Testis (tissue), 3 donors: ENCODE data around the gene MAB21L3. TPM values are rescaled to one million over a fixed set of nuclear protein-coding genes. Genes with fewer than 3 reads are reported as not detected.

Experiments
- DNase-seq: peaks from one replicate; pipeline ENCODE4 v3.0.0-alpha.2; 2019
- H3K27ac ChIP-seq, 2 donors: fragments of 200-600 bp; sonication (generic); one replicate each; pipeline ENCODE4 v1.5.1; 2019
- H3K27me3 ChIP-seq: fragments of 200-600 bp; sonication (generic); one replicate; pipeline ENCODE4 v1.5.1; 2019
- H3K36me3 ChIP-seq: fragments of 200-600 bp; sonication (generic); one replicate; pipeline ENCODE4 v1.5.1; 2017; ENCODE audit warnings: low read depth; ENCODE audit errors: missing control alignments
- H3K4me1 ChIP-seq: fragments of 200-600 bp; sonication (generic); one replicate; pipeline ENCODE4 v1.5.1; 2019
- H3K4me3 ChIP-seq, 2 donors: fragments of 200-600 bp; sonication (generic); one replicate each; pipeline ENCODE4 v1.5.1; 2017 to 2019
- H3K9me3 ChIP-seq: fragments of 200-600 bp; sonication (generic); one replicate; pipeline ENCODE4 v1.5.1; 2017
- POLR2A ChIP-seq: fragments of 450-650 bp; IDR thresholded peaks from one replicate; pipeline ENCODE4 v1.6.1; 2017; ENCODE audit warnings: antibody characterized with exemption, mild to moderate bottlenecking, moderate library complexity
- WGBS, 2 donors: methylation state at CpG; one replicate each; pipeline ENCODE4 v1.1.5; 2018; 5-methylcytosine and 5-hydroxymethylcytosine counted together
- intact Hi-C: fragments of 100-400 bp; cut with DNase I; formaldehyde crosslinking; loops from one replicate; pipeline ENCODE4 v1.15.1; 2023; ENCODE audit warnings: low total_unique reads
- polyA plus RNA-seq: library from polyadenylated mRNA; stranded (reverse); fragments of 350-450 nt; fragmentation: Illumina TruSeq; extraction: RNeasy Lipid Tissue Mini Kit (QIAGEN cat#74804); gene quantifications from one replicate; pipeline ENCODE4 v1.2.3, GENCODE V29; 2014; ENCODE audit warnings: low read depth, low replicate concordance; ENCODE audit not compliant: insufficient read depth
- total RNA-seq, 2 donors: library from RNA; depleted of rRNA; stranded (reverse); fragments of >200 nt; gene quantifications; one replicate each; pipeline ENCODE4 v1.2.3, GENCODE V29; 2016
- TF ChIP-seq, protein P1 (sequence below), 3 experiments: fragments of 450-650 bp in 2 of 3; fragments of 200-600 bp in 1 of 3; sonication (generic) in 1 of 3; IDR thresholded peaks; one replicate each; pipeline ENCODE4 v1.5.1; 2016 to 2019; ENCODE audit warnings: antibody characterized with exemption in 3 of 3, mild to moderate bottlenecking in 2 of 3, moderate library complexity in 1 of 3

Gene MAB21L3
- total and polyA plus RNA-seq, 3 donors from 2014 or later, result 0.37 to 3.8 (median 1.8) TPM

DNA sequence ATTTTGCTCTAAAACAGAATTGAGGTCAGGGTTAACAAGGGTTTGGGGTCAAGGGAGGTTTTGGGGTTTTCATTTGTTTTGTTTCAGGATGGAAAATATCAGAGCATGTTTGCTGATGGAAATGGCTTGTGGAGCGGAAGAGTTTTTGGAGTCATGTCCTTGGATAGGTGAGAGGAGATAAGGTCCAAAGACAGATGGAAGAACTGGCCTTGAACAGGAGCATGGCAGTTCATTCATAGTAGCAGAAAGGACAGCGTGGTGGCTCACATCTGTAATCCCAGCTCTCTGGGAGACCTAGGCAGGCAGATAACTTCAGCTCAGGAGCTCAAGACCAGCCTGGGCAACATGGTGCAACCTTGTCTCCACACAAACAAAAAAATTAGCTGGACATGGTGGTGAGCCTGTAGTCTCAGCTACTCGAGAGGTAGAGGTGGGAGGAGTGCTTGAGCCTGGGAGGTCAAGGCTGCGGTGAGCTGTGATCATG lies 65.1 kb downstream of the MAB21L3 start:
- H3K9me3 ChIP-seq, result no peaks in the 10 kb centered on the region
- DNase-seq, result no peak
- no peaks in the 10 kb centered on the region for H3K36me3 ChIP-seq
- H3K27me3 ChIP-seq, result no peaks in the 10 kb centered on the region
- no peak overlapping the region for H3K27ac ChIP-seq
- H3K4me1 ChIP-seq, result no peaks in the 10 kb centered on the region
- intact Hi-C loops, result no loop called here
- 65 to 75% methylated on average over 4 of the region's 4 CpGs for WGBS, 2 donors
- TF ChIP-seq, protein P1, sequence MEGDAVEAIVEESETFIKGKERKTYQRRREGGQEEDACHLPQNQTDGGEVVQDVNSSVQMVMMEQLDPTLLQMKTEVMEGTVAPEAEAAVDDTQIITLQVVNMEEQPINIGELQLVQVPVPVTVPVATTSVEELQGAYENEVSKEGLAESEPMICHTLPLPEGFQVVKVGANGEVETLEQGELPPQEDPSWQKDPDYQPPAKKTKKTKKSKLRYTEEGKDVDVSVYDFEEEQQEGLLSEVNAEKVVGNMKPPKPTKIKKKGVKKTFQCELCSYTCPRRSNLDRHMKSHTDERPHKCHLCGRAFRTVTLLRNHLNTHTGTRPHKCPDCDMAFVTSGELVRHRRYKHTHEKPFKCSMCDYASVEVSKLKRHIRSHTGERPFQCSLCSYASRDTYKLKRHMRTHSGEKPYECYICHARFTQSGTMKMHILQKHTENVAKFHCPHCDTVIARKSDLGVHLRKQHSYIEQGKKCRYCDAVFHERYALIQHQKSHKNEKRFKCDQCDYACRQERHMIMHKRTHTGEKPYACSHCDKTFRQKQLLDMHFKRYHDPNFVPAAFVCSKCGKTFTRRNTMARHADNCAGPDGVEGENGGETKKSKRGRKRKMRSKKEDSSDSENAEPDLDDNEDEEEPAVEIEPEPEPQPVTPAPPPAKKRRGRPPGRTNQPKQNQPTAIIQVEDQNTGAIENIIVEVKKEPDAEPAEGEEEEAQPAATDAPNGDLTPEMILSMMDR (IDR thresholded peaks at IDR 0.05), result no peak
- no peak for TF ChIP-seq POLR2A
- no peak overlapping the region for H3K4me3 ChIP-seq

DNA sequence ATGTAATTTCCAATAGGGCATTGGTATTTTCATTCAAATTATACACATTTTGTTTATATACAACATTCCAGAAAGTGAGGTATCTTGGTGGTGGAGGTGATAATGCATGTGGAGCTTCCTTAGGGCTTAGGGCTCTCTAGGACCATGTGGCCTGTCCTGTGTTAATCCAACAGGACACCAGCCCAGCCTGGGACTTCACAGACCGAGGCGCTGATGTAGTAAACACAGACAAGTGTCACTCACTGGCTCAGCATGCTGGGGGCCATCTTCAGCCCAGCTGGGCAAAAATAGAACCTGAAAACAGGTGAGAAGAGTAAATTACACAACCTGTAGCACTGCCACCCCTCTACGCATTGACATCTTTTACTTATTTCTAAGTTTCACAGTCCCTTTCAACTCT lies 66.7 kb downstream of the MAB21L3 start:
- no peak for DNase-seq
- intact Hi-C loops, result no loop called here
- WGBS, 2 donors, result 93 to 99% methylated on average over 3 of the region's 3 CpGs

DNA sequence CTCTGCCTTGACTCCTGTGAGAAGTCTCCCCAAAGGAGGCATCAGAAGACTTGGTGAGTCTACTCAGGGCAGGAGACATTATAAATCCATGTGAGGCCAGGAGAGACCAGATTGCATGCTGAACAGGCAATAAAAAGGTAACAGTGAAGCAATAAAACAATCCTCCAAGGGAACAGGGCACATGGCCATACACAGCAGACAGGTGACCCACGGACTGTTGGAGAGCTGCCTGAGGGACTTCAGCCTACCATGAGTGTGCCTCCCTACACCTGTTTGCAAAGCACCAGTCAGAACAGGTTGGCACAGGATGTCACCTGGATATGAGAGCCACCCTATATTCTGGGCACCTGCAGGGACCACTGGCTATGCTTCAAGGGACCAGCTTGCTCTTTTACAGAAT lies 67.6 kb downstream of the MAB21L3 start:
- Histone ChIP-seq H3K4me3 (no peak overlapping the region), H3K9me3 (no peaks in the 10 kb centered on the region), H3K4me1 (no peaks in the 10 kb centered on the region), H3K27me3 (no peaks in the 10 kb centered on the region), H3K36me3 (no peaks in the 10 kb centered on the region), H3K27ac (no peak overlapping the region)
- TF ChIP-seq, protein P1 (IDR thresholded peaks at IDR 0.05), result no peak
- TF ChIP-seq POLR2A, result no peak
- 80 to 85% methylated on average over 1 of the region's 1 CpG for WGBS, 2 donors
- DNase-seq, result no peak
- intact Hi-C loops, result no loop called here

More for the DNA sequence above, 66.7 kb downstream of the MAB21L3 start:
- no peaks in the 10 kb centered on the region for H3K27me3 ChIP-seq
- H3K9me3 ChIP-seq, result no peaks in the 10 kb centered on the region
- no peaks in the 10 kb centered on the region for H3K36me3 ChIP-seq
- TF ChIP-seq POLR2A, result no peak
- TF ChIP-seq, protein P1 (IDR thresholded peaks at IDR 0.05), result no peak
- no peak overlapping the region for H3K4me3 ChIP-seq
- no peak overlapping the region for H3K27ac ChIP-seq
- H3K4me1 ChIP-seq, result no peaks in the 10 kb centered on the region

DNA sequence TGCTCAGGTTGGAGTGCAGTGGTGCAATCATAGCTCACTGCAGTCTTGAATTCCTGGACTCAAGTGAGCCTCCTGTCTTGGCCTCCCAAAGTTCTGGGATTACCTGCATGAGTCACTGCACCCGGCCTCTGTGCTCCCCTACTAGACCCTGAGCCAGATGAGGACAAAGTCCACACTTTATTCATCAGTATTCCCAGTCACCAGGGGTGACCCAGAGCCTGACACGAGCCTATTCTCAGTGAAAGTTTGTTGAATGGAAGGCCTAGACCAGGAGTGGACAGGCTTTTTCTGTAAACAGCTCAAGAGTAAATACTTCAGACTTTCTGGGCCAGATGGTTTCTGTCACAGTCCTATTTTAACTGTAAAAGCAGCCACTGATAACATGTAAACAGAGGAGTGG lies 68.2 kb downstream of the MAB21L3 start:
- TF ChIP-seq, protein P1 (IDR thresholded peaks at IDR 0.05), result no peak
- TF ChIP-seq POLR2A, result no peak
- intact Hi-C loops, result no loop called here
- H3K4me1 ChIP-seq, result no peaks in the 10 kb centered on the region
- H3K4me3 ChIP-seq, result no peak overlapping the region
- 84 to 100% methylated on average over 2 of the region's 2 CpGs for WGBS, 2 donors
- H3K36me3 ChIP-seq, result no peaks in the 10 kb centered on the region
- H3K27me3 ChIP-seq, result no peaks in the 10 kb centered on the region
- H3K9me3 ChIP-seq, result no peaks in the 10 kb centered on the region
- H3K27ac ChIP-seq, result no peak overlapping the region
- no peak for DNase-seq

DNA sequence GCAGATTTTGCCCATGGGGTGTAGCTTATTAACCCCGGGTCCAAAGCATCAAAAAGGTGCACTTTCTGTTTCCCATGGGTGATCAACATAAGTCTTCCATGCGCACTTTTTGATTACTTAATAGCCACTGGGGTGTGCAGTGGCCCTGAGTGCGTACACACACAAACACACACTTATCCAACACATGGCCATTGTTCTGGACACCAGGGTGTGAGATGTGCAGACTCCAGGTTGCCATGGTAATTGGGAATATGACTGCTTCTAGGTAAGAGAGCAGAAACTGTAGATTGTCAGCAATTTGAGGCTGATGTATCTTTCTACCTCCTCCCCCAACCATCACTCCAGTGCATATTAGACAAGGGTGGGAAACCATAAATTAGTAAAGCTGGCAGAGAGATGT lies 68.8 kb downstream of the MAB21L3 start:
- Histone ChIP-seq H3K27ac (no peak overlapping the region), H3K36me3 (no peaks in the 10 kb centered on the region), H3K4me1 (no peaks in the 10 kb centered on the region), H3K4me3 (no peak overlapping the region), H3K9me3 (no peaks in the 10 kb centered on the region), H3K27me3 (no peaks in the 10 kb centered on the region)
- no peak for DNase-seq
- 89 to 90% methylated on average over 3 of the region's 3 CpGs for WGBS, 2 donors
- TF ChIP-seq, protein P1 (IDR thresholded peaks at IDR 0.05), result no peak
- TF ChIP-seq POLR2A, result no peak
- intact Hi-C loops, result no loop called here
